ENCODE measurements around the gene BCL7A.

The BCL7A gene

DNA sequence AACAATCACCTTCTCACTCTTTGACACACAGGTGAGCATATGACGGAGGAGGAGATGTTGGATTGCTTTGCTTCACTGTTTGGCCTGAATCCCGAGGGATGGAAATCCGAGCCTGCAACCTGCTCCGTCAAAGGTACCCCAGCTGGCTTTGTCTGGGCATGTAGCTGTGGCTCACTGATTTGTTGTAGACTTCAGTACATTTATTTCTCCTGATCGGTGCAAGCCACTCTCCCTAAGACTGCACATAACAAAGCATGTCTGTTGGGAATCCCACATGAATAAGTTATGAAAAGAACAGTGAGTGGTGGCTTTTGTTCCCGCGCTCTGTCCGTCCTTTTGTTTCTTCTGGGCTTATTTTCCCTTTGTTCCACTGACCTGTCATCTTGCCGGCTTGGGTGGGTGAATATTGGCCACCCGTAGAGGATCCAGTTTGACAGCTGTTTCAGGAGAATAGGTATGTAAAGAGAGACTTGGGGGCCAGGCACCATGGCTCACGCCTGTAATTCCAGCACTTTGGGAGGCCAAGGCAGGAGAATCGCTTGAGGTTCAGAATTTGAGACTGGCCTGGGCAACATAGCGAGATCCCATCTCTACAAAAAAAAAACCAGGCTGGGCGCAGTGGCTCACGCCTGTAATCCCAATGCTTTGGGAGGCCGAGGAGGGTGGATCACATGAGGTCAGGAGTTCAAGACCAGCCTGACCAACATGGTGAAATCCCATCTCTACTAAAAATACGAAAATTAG lies 20.0 kb upstream of the BCL7A start:
- no peak for DNase-seq (ENCODE audit: low spot score)

GRCh38 chr12:122003651-122004611 lies 17.8 kb upstream of the BCL7A start:
- DNase-seq (ENCODE audit: low spot score), result no peak

- no peak for DNase-seq (ENCODE audit: low spot score)
Observed at GRCh38 chr12:122004633-122005071, 17.0 kb upstream of the BCL7A start.

DNA sequence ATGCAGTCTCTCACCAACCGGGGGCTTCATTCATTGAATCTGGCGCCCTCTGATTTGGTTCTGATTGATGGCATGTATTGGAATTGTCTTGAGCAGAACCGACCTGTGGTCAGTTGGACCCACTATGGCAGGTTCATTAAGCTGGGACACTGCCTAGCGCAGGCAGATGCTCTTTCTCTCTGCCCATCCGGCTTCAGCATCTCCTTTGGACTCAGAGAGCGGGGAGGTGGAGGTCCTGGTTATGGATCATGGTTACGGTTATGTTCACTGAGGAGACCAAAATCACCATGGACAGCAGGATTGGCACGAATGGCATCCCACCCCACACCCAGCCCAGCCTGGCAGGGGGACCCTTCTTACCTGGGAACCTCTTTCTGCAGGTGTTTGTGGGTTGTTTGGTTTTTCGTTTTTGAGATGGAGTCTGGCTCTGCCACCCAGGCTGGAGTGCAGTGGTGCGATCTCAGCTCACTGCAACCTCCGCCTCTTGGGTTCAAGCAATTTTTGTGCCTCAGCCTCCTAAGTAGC lies 16.4 kb upstream of the BCL7A start:
- DNase-seq (ENCODE audit: low spot score), result no peak

DNA sequence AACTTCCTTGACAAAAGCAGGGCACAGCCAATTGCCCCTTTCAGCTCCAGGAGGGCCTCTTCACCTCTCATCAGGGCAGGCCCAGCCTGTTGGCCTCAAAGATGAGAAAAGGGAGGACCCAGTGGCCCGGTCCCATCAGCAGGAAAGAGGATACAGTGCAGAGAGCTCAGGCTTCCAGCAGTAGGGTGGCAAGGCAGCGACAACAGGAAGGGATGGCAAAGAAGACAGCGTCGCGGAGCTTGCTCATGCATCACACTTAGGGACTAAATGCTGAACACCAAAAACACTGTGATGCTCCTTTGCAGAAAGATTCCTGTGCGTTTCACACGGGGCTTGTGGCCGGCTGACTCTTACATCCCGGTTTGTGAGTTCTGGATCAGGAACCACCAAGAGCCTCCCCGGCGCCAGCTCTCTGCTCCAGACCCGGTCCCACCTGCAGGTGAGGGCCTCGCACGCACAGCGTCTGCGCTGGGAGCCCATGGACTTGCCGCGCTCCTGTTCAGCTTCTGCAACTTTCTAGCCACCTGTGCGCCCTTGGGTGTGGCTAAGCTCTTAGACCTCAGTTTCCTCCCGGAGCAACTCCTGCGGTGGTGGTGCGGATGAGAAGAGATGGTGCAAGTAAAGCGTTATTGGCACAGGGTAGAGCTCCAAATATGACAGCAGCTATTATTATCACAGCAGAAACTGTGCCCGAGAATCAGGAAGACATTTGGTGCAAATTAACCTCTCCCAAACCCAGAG lies 15.3 kb upstream of the BCL7A start:
- DNase-seq (ENCODE audit: low spot score), result no peak

- no peak for DNase-seq (ENCODE audit: low spot score)
Observed at GRCh38 chr12:122009741-122010140, 11.9 kb upstream of the BCL7A start.

DNA sequence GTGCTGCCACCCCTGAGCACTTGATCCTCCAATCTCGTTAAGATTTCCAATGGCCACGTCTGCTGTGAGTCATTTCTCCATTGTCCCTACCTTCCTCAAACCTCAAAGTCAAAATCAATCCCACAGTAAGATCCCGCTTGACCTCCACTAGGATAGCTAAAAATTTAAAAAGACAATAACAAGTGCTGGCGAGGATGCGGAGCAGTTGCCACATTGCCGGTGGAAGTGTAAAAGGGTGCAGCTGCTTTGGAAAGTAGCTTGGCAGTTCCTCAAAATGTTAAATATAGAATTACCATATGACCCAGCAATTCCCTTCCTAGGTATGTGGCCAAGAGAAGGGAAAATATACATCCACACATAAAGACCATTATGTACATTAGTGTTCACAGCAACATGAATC lies 9.5 kb upstream of the BCL7A start:
- DNase-seq (ENCODE audit: low spot score), result no peak

GRCh38 chr12:122013136-122013535 lies 8.5 kb upstream of the BCL7A start:
- DNase-seq (ENCODE audit: low spot score), result no peak

DNA sequence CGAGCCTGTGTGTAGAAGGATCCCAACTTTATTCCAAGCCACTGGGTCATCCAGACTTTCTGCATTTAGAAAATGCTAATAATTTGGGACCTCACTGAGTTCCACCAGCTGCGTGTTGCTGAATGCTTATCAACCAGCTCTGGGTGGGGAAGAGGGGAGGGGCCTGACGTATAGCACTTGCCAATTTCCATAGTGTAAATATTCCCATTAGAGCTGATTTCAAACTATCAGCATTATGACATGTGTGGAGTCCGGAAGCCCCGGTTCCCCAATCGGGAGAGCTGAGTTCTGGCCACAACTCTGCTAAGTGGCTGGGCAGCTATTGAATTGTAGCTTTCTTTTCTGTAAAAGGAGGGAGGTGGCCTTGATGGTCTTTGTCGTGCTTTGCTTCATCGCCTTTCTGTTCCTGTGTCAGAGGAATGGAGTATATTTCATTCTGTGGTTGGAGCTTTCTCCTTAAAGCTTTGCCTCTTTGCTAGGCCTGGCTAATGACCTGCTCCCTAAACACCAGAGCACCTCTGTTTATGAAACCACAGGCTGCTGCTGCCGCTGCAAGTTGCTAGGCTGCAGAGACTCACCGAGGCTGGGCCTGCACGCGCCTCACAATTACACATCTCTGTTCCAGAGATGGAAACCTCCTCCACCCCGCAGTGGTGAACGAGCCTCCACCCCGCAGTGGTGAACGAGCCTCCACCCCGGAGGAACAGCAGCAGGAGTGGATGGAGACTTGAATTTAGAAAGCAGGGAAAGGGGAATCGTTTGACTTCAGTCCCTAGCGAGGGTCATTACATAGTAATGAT lies 7.7 kb upstream of the BCL7A start:
- no peak for DNase-seq (ENCODE audit: low spot score)

- DNase-seq (ENCODE audit: low spot score), result no peak
Observed at GRCh38 chr12:122014781-122015180, 6.9 kb upstream of the BCL7A start.

- DNase-seq (ENCODE audit: low spot score), result no peak
Observed at GRCh38 chr12:122018457-122018856, 3.2 kb upstream of the BCL7A start.

- DNase-seq (ENCODE audit: low spot score), result no peak
Observed at GRCh38 chr12:122018937-122019336, 2.7 kb upstream of the BCL7A start.

- no peak for DNase-seq (ENCODE audit: low spot score)
Observed at GRCh38 chr12:122020795-122021192, 890 bp upstream of the BCL7A start.

GRCh38 chr12:122021193-122021821 lies 377 bp upstream of the BCL7A start:
- no peak for DNase-seq (ENCODE audit: low spot score)

DNA sequence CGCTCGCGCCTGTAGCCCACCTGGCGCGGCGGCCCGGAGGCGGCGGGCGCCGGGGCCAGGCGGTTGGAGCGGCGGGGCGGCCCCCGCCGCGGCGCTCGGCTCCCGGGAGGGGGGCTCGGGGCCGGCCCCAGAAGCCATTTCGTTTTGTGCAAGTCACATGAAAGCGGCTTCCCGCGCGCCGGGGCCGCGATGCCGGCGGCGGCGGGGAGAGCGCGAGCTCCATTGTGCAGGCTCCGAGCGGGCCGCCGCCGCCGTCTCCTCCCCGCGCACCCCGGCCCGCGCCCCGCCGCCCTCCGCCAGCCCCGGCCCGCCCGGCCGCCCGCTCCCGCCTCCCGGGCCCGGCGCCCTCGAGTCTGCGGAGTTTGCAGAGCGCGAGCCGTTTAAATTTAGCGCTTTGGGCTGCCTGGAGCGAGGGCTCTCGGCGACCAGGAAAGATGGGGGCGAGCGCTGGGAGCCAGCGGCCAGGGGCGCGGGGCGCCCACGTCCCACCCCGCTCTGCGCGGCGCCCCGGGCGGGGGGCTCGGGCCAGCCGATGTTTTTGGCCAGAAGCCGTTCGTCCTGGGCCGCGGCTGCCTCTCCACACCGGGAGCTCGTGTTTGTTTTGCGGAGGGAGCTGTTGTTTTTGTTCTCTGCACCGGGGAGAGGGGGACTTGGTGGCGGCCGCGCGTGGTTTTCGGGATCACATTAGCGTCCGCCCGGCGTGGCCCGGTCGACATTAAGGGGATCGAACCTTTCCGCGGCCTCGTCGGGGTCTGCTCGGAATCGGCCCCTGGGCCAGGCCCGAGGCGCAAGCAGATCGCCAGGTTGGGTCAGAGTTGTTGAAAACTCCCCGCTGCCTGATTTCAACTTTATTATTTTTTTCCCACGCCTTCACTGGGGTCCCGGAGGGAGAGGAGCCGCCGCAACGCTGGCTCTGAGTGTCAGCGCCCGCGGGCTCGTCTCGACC lies 982 bp downstream of the BCL7A start:
- no peak for DNase-seq (ENCODE audit: low spot score)

- DNase-seq (ENCODE audit: low spot score), result peak; percentile 79
Observed at GRCh38 chr12:122023339-122024131, 1.9 kb downstream of the BCL7A start.

DNA sequence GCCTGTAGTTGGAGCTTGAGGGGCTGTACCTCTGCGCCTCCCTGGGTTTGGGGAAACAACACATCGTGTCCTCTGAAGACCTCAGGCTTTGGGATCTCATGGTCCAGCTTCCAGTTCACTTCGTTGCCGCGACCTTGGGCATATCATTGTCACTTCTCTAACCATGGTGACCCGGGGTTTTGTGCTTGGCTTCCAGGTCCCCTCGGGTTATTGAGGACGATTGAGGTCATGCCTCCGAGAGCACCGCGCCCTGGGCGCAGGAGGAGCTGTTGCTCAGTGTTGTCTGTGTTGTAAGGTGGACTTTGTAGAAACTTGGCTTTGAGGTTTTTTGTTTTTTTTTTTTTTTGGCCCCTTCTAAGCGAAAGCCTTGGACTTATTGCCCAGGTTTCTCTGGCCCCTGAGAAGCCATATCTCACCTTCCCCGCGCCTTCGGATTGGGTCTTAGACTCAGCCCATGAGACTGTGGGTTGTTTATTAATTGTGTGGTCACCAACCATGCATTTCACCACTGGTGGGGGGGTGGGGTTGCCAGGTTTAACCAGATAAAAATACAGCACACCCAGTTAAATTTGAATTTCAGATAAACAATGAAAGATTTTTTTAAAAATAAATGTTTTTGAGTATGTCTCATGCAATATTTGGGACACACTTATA lies 2.6 kb downstream of the BCL7A start:
- DNase-seq (ENCODE audit: low spot score), result no peak

DNA sequence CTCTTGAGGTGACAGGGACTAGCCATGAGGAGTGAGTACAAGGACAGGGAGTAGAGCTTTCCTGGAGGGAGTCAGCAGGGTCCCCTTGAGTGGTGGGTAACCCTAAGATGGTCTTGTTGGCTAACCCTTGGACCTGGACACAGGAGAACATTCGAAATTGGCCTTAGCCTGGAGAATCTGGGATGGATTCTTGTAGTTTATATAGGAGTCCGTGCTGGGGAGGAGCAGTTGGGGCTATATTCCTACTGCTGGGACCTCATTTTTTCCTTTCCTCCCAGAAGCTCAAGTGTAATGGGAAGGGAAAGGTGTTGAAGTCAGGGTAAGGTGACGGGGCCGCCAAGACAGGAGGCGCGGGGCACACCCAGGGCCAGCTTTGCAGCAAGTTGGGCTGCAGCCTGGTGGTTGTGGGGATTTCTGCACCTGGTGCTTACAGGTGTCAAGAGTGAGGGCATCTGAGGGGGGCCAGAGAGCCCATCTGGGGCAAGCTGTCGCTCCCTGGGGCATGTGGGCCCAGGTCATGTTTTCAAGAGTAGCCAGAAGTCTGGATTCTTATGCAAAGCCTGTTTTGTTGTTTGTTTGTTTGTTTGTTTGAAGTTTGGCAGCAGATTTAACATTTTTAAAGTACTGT lies 5.1 kb downstream of the BCL7A start:
- no peak for DNase-seq (ENCODE audit: low spot score)
